ENCODE results near the gene TRIM60. TPM values are rescaled to one million over a fixed set of nuclear protein-coding genes. Genes with fewer than 3 reads are reported as not detected.
"Not testable (repeated sequence)": the region's sequence is repeated elsewhere in the genome, so short reads cannot be mapped to it uniquely, and the experiment has no call there.

TRIM60 gene
- total RNA-seq, 2 experiments from 2014 or later, result not detected

DNA sequence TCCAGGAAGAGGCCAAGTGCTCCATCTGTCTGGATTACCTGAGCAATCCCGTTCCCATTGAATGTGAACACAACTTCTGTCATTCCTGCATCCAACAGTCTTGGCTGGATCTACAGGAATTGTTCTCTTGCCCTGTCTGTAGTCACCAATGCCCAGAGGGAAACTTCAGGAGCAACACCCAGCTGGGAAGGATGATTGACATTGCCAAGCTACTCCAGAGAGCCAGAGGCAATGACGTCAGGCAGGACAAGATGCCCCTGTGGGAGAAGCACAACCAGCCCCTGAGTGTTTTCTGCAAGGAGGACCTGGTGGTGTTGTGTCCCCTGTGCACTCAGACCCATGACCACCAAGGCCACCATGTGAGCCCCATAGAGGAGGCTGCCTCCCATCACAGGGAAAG, 21.3 kb upstream of the TRIM60 start:
- Mint-ChIP-seq H3K9me3 (no peaks in the 10 kb centered on the region), H3K27me3 (peaks cover 15% of the 10 kb centered on the region), H3K36me3 (no peaks in the 10 kb centered on the region), H3K4me1 (ENCODE audit: low read depth) (peaks cover 10% of the 10 kb centered on the region), H3K4me3 (no peak overlapping the region), H3K27ac (no peak overlapping the region)
- ChIA-PET CTCF (no interaction called here), POLR2A (no interaction called here)
- no peak for DNase-seq
- intact Hi-C loops (cut with micrococcal nuclease), result no loop called here

DNA sequence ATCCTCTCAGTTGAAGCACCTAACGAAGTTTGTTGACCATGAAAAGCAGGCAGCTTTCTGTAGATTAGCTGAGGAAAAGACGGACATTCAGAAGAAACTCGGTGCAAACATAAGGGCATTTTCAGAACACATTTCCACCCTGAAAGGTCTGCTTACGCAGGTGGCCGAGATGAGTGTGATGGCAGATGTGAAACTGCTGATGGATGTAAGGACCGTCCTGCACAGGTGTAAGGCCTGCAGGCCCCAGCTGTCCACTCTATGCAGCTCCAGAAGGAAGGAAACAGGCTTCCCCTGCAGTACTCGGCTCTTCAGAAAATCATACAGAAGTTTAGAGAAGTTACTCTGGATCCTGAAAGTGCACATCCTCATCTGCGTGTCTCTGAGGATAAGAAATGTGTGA, 20.8 kb upstream of the TRIM60 start:
- intact Hi-C loops (cut with micrococcal nuclease), result no loop called here
- POLR2A ChIA-PET, result no interaction called here
- Mint-ChIP-seq H3K4me1 (ENCODE audit: low read depth) (peaks cover 10% of the 10 kb centered on the region), H3K27ac (no peak overlapping the region), H3K4me3 (no peak overlapping the region), H3K9me3 (no peaks in the 10 kb centered on the region), H3K36me3 (no peaks in the 10 kb centered on the region), H3K27me3 (peaks cover 15% of the 10 kb centered on the region)
- DNase-seq, result no peak
- CTCF ChIA-PET, result no interaction called here

GRCh38 chr4:165011403-165011802, 20.4 kb upstream of the TRIM60 start:
- Mint-ChIP-seq H3K27me3 (peaks cover 15% of the 10 kb centered on the region), H3K9me3 (no peaks in the 10 kb centered on the region), H3K27ac (no peak overlapping the region), H3K4me1 (ENCODE audit: low read depth) (peaks cover 10% of the 10 kb centered on the region), H3K36me3 (no peaks in the 10 kb centered on the region), H3K4me3 (no peak overlapping the region)
- no peak for DNase-seq
- ChIA-PET POLR2A (no interaction called here), CTCF (no interaction called here)
- intact Hi-C loops (cut with micrococcal nuclease), result no loop called here

GRCh38 chr4:165013691-165014090, 18.1 kb upstream of the TRIM60 start:
- H3K4me3 Mint-ChIP-seq, result no peak overlapping the region
- no peak overlapping the region for H3K27ac Mint-ChIP-seq
- ChIA-PET POLR2A (no interaction called here), CTCF (no interaction called here)
- peaks cover 10% of the 10 kb centered on the region for H3K4me1 Mint-ChIP-seq (ENCODE audit: low read depth)
- intact Hi-C loops (cut with micrococcal nuclease), result no loop called here
- DNase-seq, result no peak
- H3K36me3 Mint-ChIP-seq, result no peaks in the 10 kb centered on the region
- H3K27me3 Mint-ChIP-seq, result peaks cover 15% of the 10 kb centered on the region
- no peaks in the 10 kb centered on the region for H3K9me3 Mint-ChIP-seq

DNA sequence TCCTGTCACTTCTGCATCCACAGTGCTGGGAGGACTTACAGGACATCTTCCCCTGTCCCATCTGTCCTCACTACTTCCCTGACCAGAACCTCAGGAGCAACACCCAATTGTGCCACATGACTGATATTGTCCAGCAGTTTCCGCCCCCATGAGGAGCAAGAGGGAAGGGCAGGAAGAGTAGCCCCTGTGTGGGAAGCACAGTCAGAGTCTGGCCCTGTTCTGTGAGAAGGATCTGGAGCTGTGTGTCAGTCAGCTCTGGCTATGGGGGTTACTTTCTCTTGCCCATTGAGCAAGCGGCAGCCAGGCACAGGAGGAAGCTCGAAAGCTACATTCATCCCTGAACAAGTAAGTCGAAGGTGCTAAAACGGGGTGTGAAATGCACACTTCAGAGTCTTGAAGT, 14.8 kb upstream of the TRIM60 start:
- Mint-ChIP-seq H3K36me3 (no peaks in the 10 kb centered on the region), H3K4me1 (ENCODE audit: low read depth) (no peaks in the 10 kb centered on the region), H3K27ac (no peak overlapping the region), H3K4me3 (no peak overlapping the region), H3K27me3 (peaks cover 6% of the 10 kb centered on the region), H3K9me3 (no peaks in the 10 kb centered on the region)
- POLR2A ChIA-PET, result no interaction called here
- CTCF ChIA-PET, result no interaction called here
- intact Hi-C loops (cut with micrococcal nuclease), result no loop called here
- DNase-seq, result no peak

GRCh38 chr4:165019995-165020394, 11.8 kb upstream of the TRIM60 start:
- H3K27me3 Mint-ChIP-seq; H3K4me1 Mint-ChIP-seq (ENCODE audit: low read depth); DNase-seq; CTCF ChIA-PET; intact Hi-C loops (cut with micrococcal nuclease); H3K27ac Mint-ChIP-seq; H3K36me3 Mint-ChIP-seq; H3K9me3 Mint-ChIP-seq; POLR2A ChIA-PET; H3K4me3 Mint-ChIP-seq: not testable (repeated sequence)

DNA sequence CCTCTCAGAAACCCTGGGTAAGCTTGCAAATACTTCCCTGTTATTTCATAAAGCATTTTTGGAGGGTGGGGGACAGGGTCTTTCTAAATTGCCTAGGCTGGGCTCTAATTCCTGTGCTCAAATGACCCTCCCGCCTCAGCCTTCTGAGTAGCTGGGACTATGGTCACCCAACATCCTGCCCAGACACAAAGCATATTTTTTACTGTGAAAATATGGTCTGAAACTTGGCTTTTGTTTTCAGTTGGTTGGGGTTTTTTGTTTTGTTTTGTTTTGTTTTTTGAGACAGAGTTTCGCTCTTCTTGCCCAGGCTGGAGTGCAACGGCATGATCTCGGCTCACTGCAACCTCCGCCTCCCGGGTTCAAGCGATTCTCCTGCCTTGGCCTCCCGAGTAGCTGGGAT, 6.0 kb upstream of the TRIM60 start:
- H3K9me3 Mint-ChIP-seq; intact Hi-C loops (cut with micrococcal nuclease); H3K36me3 Mint-ChIP-seq; CTCF ChIA-PET; H3K4me1 Mint-ChIP-seq (ENCODE audit: low read depth); POLR2A ChIA-PET; DNase-seq; H3K27ac Mint-ChIP-seq; H3K4me3 Mint-ChIP-seq; H3K27me3 Mint-ChIP-seq: not testable (repeated sequence)

DNA sequence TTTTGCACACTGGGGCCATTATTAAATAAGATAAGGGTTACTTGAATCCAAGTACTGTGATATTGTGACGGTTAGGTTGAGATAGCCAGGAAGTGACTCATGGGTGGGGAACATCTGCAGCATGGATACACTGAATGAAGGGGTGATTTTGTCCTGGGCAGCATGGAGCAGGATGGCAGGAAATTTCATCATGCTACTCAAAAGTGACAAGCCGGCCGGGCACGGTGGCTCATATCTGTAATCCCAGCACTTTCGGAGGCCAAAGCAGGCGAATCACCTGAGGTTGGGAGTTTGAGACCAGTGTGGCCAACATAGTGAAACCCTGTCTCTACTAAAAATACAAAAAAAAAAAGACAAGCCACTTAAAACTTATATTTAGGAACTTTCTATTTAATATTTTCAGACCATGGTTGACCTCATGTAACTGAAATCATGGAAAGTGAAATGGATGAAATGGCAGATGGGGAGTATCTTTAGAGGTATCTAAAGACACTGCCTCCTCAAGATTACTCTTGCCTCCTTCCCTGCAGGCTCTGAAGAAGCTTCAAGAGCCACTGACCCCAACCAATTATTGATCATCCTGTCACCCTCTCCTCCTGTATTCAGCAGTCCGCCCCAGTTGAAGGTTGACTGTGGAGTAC, 3.9 kb upstream of the TRIM60 start:
- intact Hi-C loops (cut with micrococcal nuclease), result no loop called here
- POLR2A ChIA-PET, result no interaction called here
- CTCF ChIA-PET, result no interaction called here
- H3K36me3 Mint-ChIP-seq, result no peaks in the 10 kb centered on the region
- no peak for DNase-seq
- H3K27me3 Mint-ChIP-seq, result no peaks in the 10 kb centered on the region
- H3K27ac Mint-ChIP-seq, result no peak overlapping the region
- H3K4me1 Mint-ChIP-seq (ENCODE audit: low read depth), result no peaks in the 10 kb centered on the region
- no peak overlapping the region for H3K4me3 Mint-ChIP-seq
- no peaks in the 10 kb centered on the region for H3K9me3 Mint-ChIP-seq

DNA sequence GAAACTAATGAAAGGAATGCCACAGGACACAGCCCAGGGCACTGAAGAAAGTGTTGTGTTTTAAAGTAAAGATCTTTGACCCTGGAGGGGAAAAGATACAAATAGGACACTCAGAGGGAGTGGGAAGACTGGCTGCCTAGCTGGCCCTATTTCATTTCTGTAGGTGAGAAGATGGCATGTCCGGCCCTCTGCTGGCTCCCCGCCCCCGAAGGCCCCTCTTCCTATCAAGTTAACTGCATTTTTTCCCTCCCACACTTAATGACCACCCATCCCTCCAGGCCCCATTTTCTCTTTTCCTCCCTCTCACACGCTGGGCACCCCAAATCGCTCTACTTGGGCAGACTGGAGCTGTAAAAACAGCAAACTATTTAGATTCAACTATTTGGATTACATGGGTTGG, 16.4 kb downstream of the TRIM60 start:
- no peak overlapping the region for H3K4me3 Mint-ChIP-seq
- no peaks in the 10 kb centered on the region for H3K9me3 Mint-ChIP-seq
- POLR2A ChIA-PET, result no interaction called here
- H3K4me1 Mint-ChIP-seq (ENCODE audit: low read depth), result no peaks in the 10 kb centered on the region
- CTCF ChIA-PET, result no interaction called here
- peaks cover 3% of the 10 kb centered on the region for H3K27me3 Mint-ChIP-seq
- intact Hi-C loops (cut with micrococcal nuclease), result no loop called here
- DNase-seq, result no peak
- no peaks in the 10 kb centered on the region for H3K36me3 Mint-ChIP-seq
- H3K27ac Mint-ChIP-seq, result no peak overlapping the region

DNA sequence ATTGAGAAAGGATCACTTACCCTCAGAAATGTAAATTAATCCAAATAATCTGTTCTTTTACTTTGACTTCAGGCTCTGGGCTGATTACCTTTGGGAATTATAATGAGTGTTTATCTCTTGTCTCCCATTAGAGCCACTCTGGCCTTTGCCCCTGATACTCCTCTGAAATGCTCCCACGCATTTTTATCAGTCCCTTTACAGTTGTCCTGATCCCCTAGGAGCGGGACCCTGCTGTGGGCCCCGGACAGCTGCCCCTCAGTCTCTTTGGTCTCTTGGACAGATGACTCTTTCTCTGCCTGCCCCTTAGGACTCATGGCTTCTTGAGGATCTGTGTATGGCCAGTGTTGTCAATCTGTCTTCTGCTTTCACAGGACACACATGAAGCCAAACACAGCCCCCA, 20.8 kb downstream of the TRIM60 start:
- H3K27ac Mint-ChIP-seq, result no peak overlapping the region
- no peaks in the 10 kb centered on the region for H3K36me3 Mint-ChIP-seq
- intact Hi-C loops (cut with micrococcal nuclease), result no loop called here
- no peaks in the 10 kb centered on the region for H3K4me1 Mint-ChIP-seq (ENCODE audit: low read depth)
- H3K27me3 Mint-ChIP-seq, result peaks cover 3% of the 10 kb centered on the region
- no peaks in the 10 kb centered on the region for H3K9me3 Mint-ChIP-seq
- H3K4me3 Mint-ChIP-seq, result no peak overlapping the region
- no peak for DNase-seq
- ChIA-PET POLR2A (no interaction called here), CTCF (no interaction called here)

DNA sequence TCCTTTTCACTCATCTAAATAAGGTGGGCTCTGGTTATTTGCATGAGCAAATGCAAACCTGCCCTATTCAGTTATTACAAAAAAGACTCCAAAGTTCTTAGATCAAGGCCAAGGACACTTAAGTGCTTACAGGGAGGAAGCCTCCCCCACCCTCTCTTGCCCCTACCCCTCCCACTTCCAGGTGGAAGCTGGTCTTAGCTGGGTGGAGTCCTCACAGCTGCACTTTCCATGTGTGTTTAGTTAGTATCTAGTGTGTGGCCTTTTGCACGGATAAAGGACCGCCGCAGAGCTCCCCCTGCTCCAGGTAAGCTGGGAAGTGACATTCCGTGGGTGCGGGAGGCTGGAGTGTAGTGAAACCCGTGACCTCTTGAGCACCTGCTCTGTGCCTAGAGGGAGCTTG, 21.8 kb downstream of the TRIM60 start, which contains the start of gene TRIM75:
Gene TRIM75 (plus strand): TSS at position 222 of the 400 bp plus-strand sequence. CDS start 5,282 bp downstream, outside the sequence.
- intact Hi-C loops (cut with micrococcal nuclease), result no loop called here
- no peaks in the 10 kb centered on the region for H3K36me3 Mint-ChIP-seq
- peaks cover 3% of the 10 kb centered on the region for H3K27me3 Mint-ChIP-seq
- H3K4me3 Mint-ChIP-seq, result no peak within 1 kb of the TSS
- no peaks in the 10 kb centered on the region for H3K4me1 Mint-ChIP-seq (ENCODE audit: low read depth)
- DNase-seq, result no peak
- POLR2A ChIA-PET, result no interaction called here
- CTCF ChIA-PET, result no interaction called here
- no peaks in the 10 kb centered on the region for H3K9me3 Mint-ChIP-seq
- H3K27ac Mint-ChIP-seq, result no peak within 1 kb of the TSS

DNA sequence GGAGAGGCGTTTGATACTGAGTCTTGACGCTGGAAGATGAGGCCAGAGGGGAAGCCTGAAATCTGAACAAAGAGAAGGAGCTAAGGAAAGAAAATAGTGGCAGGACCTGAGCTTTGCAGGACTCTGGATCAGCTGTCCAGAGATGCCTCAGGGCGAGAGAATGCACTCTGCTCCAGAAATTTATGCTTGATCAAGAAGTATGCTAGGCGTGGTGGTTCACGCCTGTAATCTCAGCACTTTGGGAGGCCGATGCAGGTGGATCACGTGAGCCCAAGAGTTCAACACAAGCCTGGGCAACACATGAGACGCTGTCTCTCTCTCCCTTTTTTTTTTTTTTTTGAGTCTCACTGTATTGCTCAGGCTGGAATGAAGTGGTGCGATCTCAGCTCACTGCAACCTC, 23.8 kb downstream of the TRIM60 start:
- Mint-ChIP-seq H3K27ac (no peak overlapping the region), H3K4me1 (ENCODE audit: low read depth) (no peaks in the 10 kb centered on the region), H3K4me3 (no peak overlapping the region), H3K36me3 (no peaks in the 10 kb centered on the region), H3K9me3 (no peaks in the 10 kb centered on the region), H3K27me3 (peaks cover 3% of the 10 kb centered on the region)
- CTCF ChIA-PET, result no interaction called here
- intact Hi-C loops (cut with micrococcal nuclease), result no loop called here
- DNase-seq, result no peak
- POLR2A ChIA-PET, result no interaction called here

DNA sequence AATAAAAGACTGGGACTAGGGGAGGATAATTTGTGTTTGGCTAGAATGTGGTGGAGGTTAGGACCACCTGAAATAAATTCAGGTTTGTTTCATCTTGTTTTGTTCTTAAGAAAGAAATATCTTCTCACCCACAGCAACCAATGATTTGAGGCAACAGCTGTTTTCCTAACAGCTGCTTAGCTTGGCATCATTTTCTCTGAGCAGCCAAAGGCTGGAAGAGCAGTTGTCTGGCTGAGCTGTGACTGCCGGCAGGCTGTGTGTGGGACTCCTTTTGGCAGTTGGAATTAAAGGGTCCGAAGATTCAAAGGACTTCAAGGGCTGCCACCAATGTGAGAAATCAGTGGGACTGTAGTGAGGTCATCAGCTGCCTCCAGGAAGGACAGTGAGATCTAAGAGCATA, 26.9 kb downstream of the TRIM60 start:
- Mint-ChIP-seq H3K27ac (no peak overlapping the region), H3K27me3 (no peaks in the 10 kb centered on the region), H3K36me3 (no peaks in the 10 kb centered on the region), H3K4me3 (no peak overlapping the region), H3K9me3 (no peaks in the 10 kb centered on the region), H3K4me1 (ENCODE audit: low read depth) (no peaks in the 10 kb centered on the region)
- CTCF ChIA-PET, result no interaction called here
- POLR2A ChIA-PET, result no interaction called here
- intact Hi-C loops (cut with micrococcal nuclease), result no loop called here
- no peak for DNase-seq

GRCh38 chr4:165059386-165059785, 27.6 kb downstream of the TRIM60 start:
- ChIA-PET POLR2A (no interaction called here), CTCF (no interaction called here)
- no peak overlapping the region for H3K4me3 Mint-ChIP-seq
- intact Hi-C loops (cut with micrococcal nuclease), result no loop called here
- no peak for DNase-seq
- no peaks in the 10 kb centered on the region for H3K4me1 Mint-ChIP-seq (ENCODE audit: low read depth)
- H3K27me3 Mint-ChIP-seq, result no peaks in the 10 kb centered on the region
- H3K27ac Mint-ChIP-seq, result no peak overlapping the region
- no peaks in the 10 kb centered on the region for H3K36me3 Mint-ChIP-seq
- no peaks in the 10 kb centered on the region for H3K9me3 Mint-ChIP-seq
